PC-3 (cell line): ENCODE data around the gene DNAJC4. TPM values are rescaled to one million over a fixed set of nuclear protein-coding genes. Genes with fewer than 3 reads are reported as not detected.

ENCODE experiments used
- ATAC-seq: fragments of 200-7000 bp; cut with Tn5 transposase; 2 replicates; pipeline ENCODE4 v1.9.1; 2020; ENCODE audit warnings: mild to moderate bottlenecking, moderate library complexity
- BruUV-seq: library from RNA; stranded (reverse); fragments of 400-500 nt; replicated peaks from 2 replicates; lab custom pipeline; 2021; lab: Mats Ljungman, UMichigan
- CTCF ChIA-PET: fragments of 300-600 bp; sonication (Branson Sonifier 250); formaldehyde crosslinking; loops from one replicate; lab custom pipeline; 2022; ENCODE audit warnings: antibody characterized with exemption; lab: Charles Lee
- POLR2A ChIA-PET: fragments of 300-600 bp; sonication (Branson Sonifier 250); formaldehyde crosslinking; loops from one replicate; lab custom pipeline; 2022; ENCODE audit warnings: antibody characterized with exemption; ENCODE audit not compliant: unreplicated experiment; lab: Charles Lee
- DNase-seq: peaks from one replicate; pipeline ENCODE4 v3.0.0-alpha.2; 2015
- H2AFZ ChIP-seq: fragments of 300-600 bp; sonication (generic); 2 replicates; pipeline ENCODE4 v1.6.0; 2016; ENCODE audit warnings: antibody characterized with exemption, low read length
- H3F3A ChIP-seq: fragments of 300-600 bp; sonication (generic); one replicate; pipeline ENCODE4 v1.6.0; 2017; ENCODE audit warnings: antibody characterized with exemption, low read length, control low read depth, mild to moderate bottlenecking; ENCODE audit not compliant: unreplicated experiment
- H3K27ac ChIP-seq: fragments of 300-600 bp; sonication (generic); 2 replicates; pipeline ENCODE4 v1.5.1; 2016; ENCODE audit warnings: mild to moderate bottlenecking, low read length
- H3K27me3 ChIP-seq: fragments of 300-600 bp; sonication (generic); 2 replicates; pipeline ENCODE4 v1.6.1; 2016; ENCODE audit warnings: low read length, mixed read lengths
- H3K36me3 ChIP-seq: fragments of 300-600 bp; sonication (generic); 2 replicates; pipeline ENCODE4 v1.6.1; 2016; ENCODE audit warnings: low read depth, mixed run types, low read length, mixed read lengths
- H3K4me1 ChIP-seq: fragments of 300-600 bp; sonication (generic); 2 replicates; pipeline ENCODE4 v1.5.1; 2016; ENCODE audit warnings: low read length; ENCODE audit not compliant: insufficient read depth
- H3K4me2 ChIP-seq: fragments of 300-600 bp; sonication (generic); 2 replicates; pipeline ENCODE4 v1.6.0; 2016; ENCODE audit warnings: low read length
- H3K4me3 ChIP-seq: fragments of 300-600 bp; sonication (generic); 2 replicates; pipeline ENCODE4 v1.5.1; 2016; ENCODE audit warnings: mild to moderate bottlenecking, low read length, mixed read lengths
- H3K79me2 ChIP-seq: fragments of 300-600 bp; sonication (generic); 2 replicates; pipeline ENCODE4 v1.6.1; 2017; ENCODE audit warnings: low read length, mixed read lengths
- H3K9ac ChIP-seq: fragments of 300-600 bp; sonication (generic); 2 replicates; pipeline ENCODE4 v1.6.0; 2016; ENCODE audit warnings: mild to moderate bottlenecking, low read length
- H3K9me2 ChIP-seq: fragments of 300-600 bp; sonication (generic); replicated peaks from 2 replicates; pipeline ENCODE4 v1.6.1; 2016; ENCODE audit warnings: mixed run types, low read length, mixed read lengths
- H3K9me3 ChIP-seq: fragments of 300-600 bp; sonication (generic); 2 replicates; pipeline ENCODE4 v1.6.1; 2016; ENCODE audit warnings: low read length, mixed read lengths
- H4K20me1 ChIP-seq: fragments of 300-600 bp; sonication (generic); 2 replicates; pipeline ENCODE4 v1.6.1; 2016; ENCODE audit warnings: low read length, mixed read lengths
- CTCF ChIP-seq: fragments of 300-600 bp; sonication (generic); conservative IDR thresholded peaks from 2 replicates; pipeline ENCODE4 v1.5.1; 2017; ENCODE audit warnings: antibody characterized with exemption, low read depth, mild to moderate bottlenecking, low read length
- EZH2 ChIP-seq: fragments of 300-600 bp; sonication (generic); IDR thresholded peaks from one replicate; pipeline ENCODE4 v1.6.1; 2017; ENCODE audit warnings: antibody characterized with exemption, mild to moderate bottlenecking, low read length; ENCODE audit not compliant: unreplicated experiment
- EZH2phosphoT487 ChIP-seq: fragments of 300-600 bp; sonication (generic); IDR thresholded peaks from 2 replicates; pipeline ENCODE4 v1.6.1; 2018; ENCODE audit warnings: mild to moderate bottlenecking, antibody characterized with exemption, low read length, borderline replicate concordance
- intact Hi-C: fragments of 100-400 bp; cut with micrococcal nuclease; formaldehyde crosslinking; loops from 2 replicates; pipeline ENCODE4 v1.9.0; 2023
- total RNA-seq: library from RNA; depleted of rRNA; stranded (reverse); fragments of >200 nt; gene quantifications from 2 replicates; pipeline ENCODE4 v1.2.3, GENCODE V29; 2014

The DNAJC4 gene
- total RNA-seq, 1 experiment from 2014 or later = 25.4 TPM

- H3K79me2 ChIP-seq = peaks cover 48% of the 10 kb centered on the region
- H3K4me3 ChIP-seq = peak overlapping the region; percentile 87
- H3K9me2 ChIP-seq = no peaks in the 10 kb centered on the region
- peaks cover 8% of the 10 kb centered on the region; the same call in 1 of the 2 replicates for H4K20me1 ChIP-seq
- intact Hi-C loops = loop anchor here (2.0 kb wide), 1 partner anchor 63 kb away; the partner anchor contains the start of gene ESRRA
- H2AFZ ChIP-seq = peak overlapping the region; percentile 24; the same call in 1 of the 2 replicates
- peaks cover 66% of the 10 kb centered on the region for H3K4me1 ChIP-seq
- no peak for TF ChIP-seq EZH2
- ChIA-PET POLR2A (interaction anchor here (0.6 to 1.0 kb wide), 6 partner anchors 27 to 506 kb away, joined by 3 to 9 read pairs (median 4); partner anchors contain the start of gene PRDX5), CTCF (interaction anchor here (0.6 to 1.1 kb wide), 5 partner anchors 11 to 573 kb away, joined by 3 to 7 read pairs (median 4); partner anchors contain the start of gene CATSPERZ)
- peaks cover 16% of the 10 kb centered on the region for H3F3A ChIP-seq
- peak; percentile 6 for ATAC-seq
- H3K36me3 ChIP-seq = peaks cover 14% of the 10 kb centered on the region; the same call in 1 of the 2 replicates
- H3K4me2 ChIP-seq = peak overlapping the region; percentile 94
- peak overlapping the region; percentile 63 for H3K27ac ChIP-seq
- H3K9me3 ChIP-seq = no peaks in the 10 kb centered on the region
- H3K27me3 ChIP-seq = no peaks in the 10 kb centered on the region
- peak; percentile 56 for DNase-seq
- TSS peak; percentile 4 for BruUV-seq
- peak overlapping the region; percentile 89 for H3K9ac ChIP-seq
Measured at GRCh38 chr11:64241491-64242374, 11.4 kb downstream of the DNAJC4 start.

- TF ChIP-seq EZH2phosphoT487 (no peak), EZH2 (no peak), CTCF (no peak)
- Histone ChIP-seq H3K9me3 (no peaks in the 10 kb centered on the region), H3K9me2 (no peaks in the 10 kb centered on the region), H3K4me1 (peaks cover 60% of the 10 kb centered on the region), H3K4me2 (peak overlapping the region; percentile 94), H3K27ac (no peak overlapping the region), H3K4me3 (peak overlapping the region; percentile 87; the same call in 1 of the 2 replicates), H3F3A (peaks cover 14% of the 10 kb centered on the region), H2AFZ (no peak overlapping the region), H3K9ac (no peak overlapping the region), H3K36me3 (peaks cover 14% of the 10 kb centered on the region; the same call in 1 of the 2 replicates), H3K27me3 (no peaks in the 10 kb centered on the region), H4K20me1 (peaks cover 8% of the 10 kb centered on the region; the same call in 1 of the 2 replicates), H3K79me2 (peaks cover 48% of the 10 kb centered on the region)
- DNase-seq = no peak
- ATAC-seq = no peak
- BruUV-seq = no TSS peak
- CTCF ChIA-PET = interaction anchor here (0.7 kb wide), 1 partner anchor 535 kb away, joined by 5 read pairs; the partner anchor contains the start of gene SF1
- intact Hi-C loops = no loop called here
- POLR2A ChIA-PET = interaction anchor here (1.0 kb wide), 1 partner anchor 17 kb away, joined by 3 read pairs; no protein-coding TSS in a partner anchor
Measured at GRCh38 chr11:64243236-64243854, 13.0 kb downstream of the DNAJC4 start.

- H3K9ac ChIP-seq = no peak overlapping the region
- CTCF ChIA-PET = no interaction called here
Measured at GRCh38 chr11:64244107-64244506, 13.8 kb downstream of the DNAJC4 start.

More at GRCh38 chr11:64244107-64244506, 13.8 kb downstream of the DNAJC4 start:
- no TSS peak for BruUV-seq
- Histone ChIP-seq H3K4me3 (peak overlapping the region; percentile 80; the same call in 1 of the 2 replicates), H3K79me2 (peaks cover 48% of the 10 kb centered on the region), H3K9me2 (no peaks in the 10 kb centered on the region), H3K27ac (no peak overlapping the region), H3K36me3 (peaks cover 14% of the 10 kb centered on the region; the same call in 1 of the 2 replicates), H3K27me3 (no peaks in the 10 kb centered on the region), H2AFZ (no peak overlapping the region), H3K4me1 (peaks cover 56% of the 10 kb centered on the region), H3K9me3 (no peaks in the 10 kb centered on the region), H3K4me2 (peak overlapping the region; percentile 94), H4K20me1 (peaks cover 8% of the 10 kb centered on the region; the same call in 1 of the 2 replicates), H3F3A (peaks cover 11% of the 10 kb centered on the region)
- no peak for ATAC-seq
- POLR2A ChIA-PET = interaction anchor here (1.0 kb wide), 1 partner anchor 17 kb away, joined by 3 read pairs; no protein-coding TSS in a partner anchor
- intact Hi-C loops = no loop called here
- no peak for DNase-seq
- TF ChIP-seq EZH2 = no peak
- no peak for TF ChIP-seq EZH2phosphoT487
- TF ChIP-seq CTCF = no peak
